Measurements from ENCODE around the gene GRAMD2A. TPM values are rescaled to one million over a fixed set of nuclear protein-coding genes. Genes with fewer than 3 reads are reported as not detected.
A peak's percentile ranks its signal among the peaks of the same experiment; 100 is the strongest.

The GRAMD2A gene
- total and polyA plus RNA-seq, 10 of the 15 experiments (the other 5 are each of a cell fraction or from before 2014, with no cell fraction given), result 0.02 to 0.35 TPM; not detected in 8

GRCh38 chr15:72141171-72142084, 56.2 kb downstream of the GRAMD2A start (continued):
- TF ChIP-seq ZBTB40 (IDR thresholded peaks at IDR 0.05; ENCODE audit: borderline replicate concordance) (0 out of 2 replicates have a peak, but pooled peaks have one; percentile 31), E4F1 (IDR thresholded peaks at IDR 0.05; ENCODE audit: borderline replicate concordance, partially characterized antibody) (no peak), CHD1 (IDR thresholded peaks at IDR 0.05; ENCODE audit: low read depth, low read length) (no peak), ZNF622 (IDR thresholded peaks at IDR 0.05) (no peak), CHD2 (IDR thresholded peaks at IDR 0.05; ENCODE audit: borderline replicate concordance, low read depth, low read length) (peak; percentile 90), RB1 (IDR thresholded peaks at IDR 0.05; ENCODE audit: borderline replicate concordance) (no peak; the same call in 1 of the 2 replicates), YY1 (IDR thresholded peaks at IDR 0.05; ENCODE audit: low read depth, low read length) (peak; percentile 81), CEBPZ (IDR thresholded peaks at IDR 0.05; ENCODE audit: low read depth, low read length) (no peak), USF1 (IDR thresholded peaks at IDR 0.05; ENCODE audit: borderline replicate concordance, extremely low read length, insufficient read depth, low read depth, low read length) (no peak), KDM1A (IDR thresholded peaks at IDR 0.05; ENCODE audit: borderline replicate concordance) (no peak), POU2F2 (IDR thresholded peaks at IDR 0.05; ENCODE audit: borderline replicate concordance, low read depth, low read length) (peak; percentile 84; the same call in 2 of the 3 replicates), HDGF (IDR thresholded peaks at IDR 0.05) (no peak), BRCA1 (IDR thresholded peaks at IDR 0.05; ENCODE audit: low read depth, low read length) (no peak), ZBTB33 (IDR thresholded peaks at IDR 0.05) (no peak), STAT3 (IDR thresholded peaks at IDR 0.05; ENCODE audit: low read depth, low read length) (no peak)
